Small intestine (tissue), 7 donors: ENCODE measurements around the gene CELA2B. TPM values are rescaled to one million over a fixed set of nuclear protein-coding genes. Genes with fewer than 3 reads are reported as not detected.
"Not testable (repeated sequence)": the region's sequence is repeated elsewhere in the genome, so short reads cannot be mapped to it uniquely, and the experiment has no call there.

Experiments
- DNase-seq, 2 donors: peaks; one replicate each; pipeline versions ENCODE4 v3.0.0 to v3.0.0-alpha.2; 2013
- FAIRE-seq: peaks from 2 replicates; lab custom pipeline; 2012; peaks lifted over from hg19 to GRCh38; lab: Jason Lieb, UNC
- H3K27ac ChIP-seq, 3 donors: one replicate each; pipeline ENCODE4 v1.5.1; 2013; ENCODE audit warnings: low read length in 2 of 3, mild to moderate bottlenecking in 2 of 3, control low read depth in 1 of 3, inconsistent platforms in 1 of 3, low read depth in 1 of 3, moderate library complexity in 1 of 3
- H3K27me3 ChIP-seq, 3 donors: one replicate each; pipeline ENCODE4 v1.6.1; 2013; ENCODE audit warnings: low read length in 3 of 3, inconsistent platforms in 1 of 3; ENCODE audit not compliant: control insufficient read depth in 3 of 3, insufficient read depth in 3 of 3
- H3K36me3 ChIP-seq, 3 donors: one replicate each; pipeline ENCODE4 v1.6.1; 2013; ENCODE audit warnings: low read length in 3 of 3, inconsistent platforms in 1 of 3, low read depth in 1 of 3, mild to moderate bottlenecking in 1 of 3, moderate library complexity in 1 of 3; ENCODE audit not compliant: control insufficient read depth in 3 of 3, insufficient read depth in 2 of 3
- H3K4me1 ChIP-seq, 3 donors: one replicate each; pipeline ENCODE4 v1.6.1; 2013; ENCODE audit warnings: low read length in 2 of 3, inconsistent platforms in 1 of 3, low read depth in 1 of 3, mild to moderate bottlenecking in 1 of 3, moderate library complexity in 1 of 3; ENCODE audit not compliant: control insufficient read depth in 3 of 3, insufficient read depth in 2 of 3
- H3K4me3 ChIP-seq, 3 donors: one replicate each; pipeline ENCODE4 v1.5.1; 2013; ENCODE audit warnings: low read length in 3 of 3, control low read depth in 1 of 3, inconsistent platforms in 1 of 3, low read depth in 1 of 3, mild to moderate bottlenecking in 1 of 3, moderate library complexity in 1 of 3
- H3K9me3 ChIP-seq, 2 donors: one replicate each; pipeline ENCODE4 v1.6.1; 2013; ENCODE audit warnings: low read depth in 1 of 2, low read length in 1 of 2; ENCODE audit not compliant: control insufficient read depth in 2 of 2, insufficient read depth in 1 of 2
- WGBS, 3 donors: extraction: QIAGEN DNeasy Blood & Tissue Kit; methylation state at CpG; one replicate each; pipeline ENCODE4 v1.1.7; 2013; 5-methylcytosine and 5-hydroxymethylcytosine counted together
- polyA plus RNA-seq, 4 donors: library from polyadenylated mRNA; stranded (reverse) in 3 of 4; unstranded in 1 of 4; fragments of 200-250 nt in 3 of 4; fragments of 120-200 nt in 1 of 4; gene quantifications; one replicate each; pipeline versions ENCODE4 v1.2.1 to v1.2.3, GENCODE V29; 2013
- donor health status: healthy with polysubstance abuse.
- donor health status: control.
- donor health status: control.
- donor health status: Bipolar disorder and iron deficiency.
- donor health status: healthy.

The CELA2B gene
- polyA plus RNA-seq, 4 donors: not detected

- Histone ChIP-seq H3K36me3 (peaks cover 0 to 2% (median 0%) of the 10 kb centered on the region in 3 donors), H3K4me1 (no peaks in the 10 kb centered on the region), H3K27me3 (no peaks in the 10 kb centered on the region), H3K4me3 (no peak overlapping the region), H3K9me3 (no peaks in the 10 kb centered on the region), H3K27ac (no peak overlapping the region)
- no peak for DNase-seq
- WGBS, 3 donors: 86 to 94% (median 93%) methylated on average over 11 of the region's 11 CpGs
- no peak for FAIRE-seq
These were observed 3.9 kb downstream of the CELA2B start for GRCh38 chr1:15479654-15480347.

- FAIRE-seq, H3K4me1 ChIP-seq, DNase-seq, H3K9me3 ChIP-seq, H3K27ac ChIP-seq, H3K36me3 ChIP-seq, H3K4me3 ChIP-seq, H3K27me3 ChIP-seq: not testable (repeated sequence)
- WGBS, 3 donors: 71 to 91% (median 84%) methylated on average over 6 of the region's 6 CpGs
These were observed 6.6 kb downstream of the CELA2B start for GRCh38 chr1:15482455-15482854.

- not testable (repeated sequence) for FAIRE-seq, DNase-seq, H3K36me3 ChIP-seq
These were observed 7.2 kb downstream of the CELA2B start for GRCh38 chr1:15482983-15483543.

GRCh38 chr1:15483971-15484370 lies 8.1 kb downstream of the CELA2B start:
- Histone ChIP-seq H3K27me3 (no peaks in the 10 kb centered on the region), H3K9me3 (no peaks in the 10 kb centered on the region), H3K27ac (no peak overlapping the region), H3K4me3 (no peak overlapping the region), H3K36me3 (peaks cover 0 to 8% (median 2%) of the 10 kb centered on the region in 3 donors), H3K4me1 (no peaks in the 10 kb centered on the region)
- 81 to 90% (median 87%) methylated on average over 2 of the region's 2 CpGs for WGBS, 3 donors
- FAIRE-seq (no peak), DNase-seq (no peak)

More at GRCh38 chr1:15482983-15483543, 7.2 kb downstream of the CELA2B start:
- not testable (repeated sequence) for H3K9me3 ChIP-seq, H3K4me3 ChIP-seq, H3K4me1 ChIP-seq, H3K27me3 ChIP-seq, H3K27ac ChIP-seq
- 82 to 93% (median 87%) methylated on average over 12 to 15 of the region's 16 CpGs for WGBS, 3 donors

- H3K27ac ChIP-seq, H3K4me3 ChIP-seq, DNase-seq, FAIRE-seq, H3K27me3 ChIP-seq, H3K9me3 ChIP-seq, H3K4me1 ChIP-seq: not testable (repeated sequence)
- peaks cover 0 to 11% (median 2%) of the 10 kb centered on the region in 3 donors for H3K36me3 ChIP-seq
- WGBS, 3 donors: 86 to 97% (median 89%) methylated on average over 6 of the region's 6 CpGs
These were observed 8.5 kb downstream of the CELA2B start for GRCh38 chr1:15484443-15484842.

GRCh38 chr1:15485636-15486035 lies 9.7 kb downstream of the CELA2B start:
- Histone ChIP-seq H3K36me3 (peaks cover 0 to 14% (median 2%) of the 10 kb centered on the region in 3 donors), H3K27me3 (no peaks in the 10 kb centered on the region), H3K27ac (no peak overlapping the region), H3K9me3 (no peaks in the 10 kb centered on the region), H3K4me3 (no peak overlapping the region), H3K4me1 (no peaks in the 10 kb centered on the region)
- DNase-seq (no peak), FAIRE-seq (no peak)
- WGBS, 3 donors: 87 to 93% (median 90%) methylated on average over 6 of the region's 6 CpGs

- not testable (repeated sequence) for DNase-seq, H3K27me3 ChIP-seq, H3K4me3 ChIP-seq, FAIRE-seq, H3K27ac ChIP-seq, H3K9me3 ChIP-seq, H3K4me1 ChIP-seq
- WGBS, 3 donors: 96 to 98% (median 98%) methylated on average over 17 of the region's 17 CpGs
- H3K36me3 ChIP-seq: peaks cover 0 to 25% (median 2%) of the 10 kb centered on the region in 3 donors
These were observed 11.1 kb downstream of the CELA2B start for GRCh38 chr1:15486844-15487610.

- Histone ChIP-seq H3K4me1 (no peaks in the 10 kb centered on the region), H3K4me3 (no peak overlapping the region), H3K9me3 (no peaks in the 10 kb centered on the region), H3K36me3 (peaks cover under 1 to 34% (median 5%) of the 10 kb centered on the region in 3 donors), H3K27me3 (no peaks in the 10 kb centered on the region), H3K27ac (no peak overlapping the region)
- WGBS, 3 donors: 92 to 95% (median 95%) methylated on average over 3 of the region's 3 CpGs
- FAIRE-seq (no peak), DNase-seq (no peak)
These were observed 12.5 kb downstream of the CELA2B start for GRCh38 chr1:15488371-15488770.
